Liver (tissue), 3 donors: ENCODE measurements around the gene UBA6.

Experiments
- FOXA1 ChIP-seq: IDR thresholded peaks from 2 replicates; pipeline ENCODE4 v1.6.1; 2016; ENCODE audit warnings: antibody characterized with exemption
- GABPA ChIP-seq, 2 donors: IDR thresholded peaks in 1 of 2; conservative IDR thresholded peaks in 1 of 2; 2 replicates each; pipeline ENCODE4 v1.6.1; 2016; ENCODE audit warnings: antibody characterized with exemption in 2 of 2, mild to moderate bottlenecking in 1 of 2, moderate library complexity in 1 of 2
- HNF4G ChIP-seq: IDR thresholded peaks from 2 replicates; pipeline ENCODE4 v1.6.1; 2016; ENCODE audit warnings: antibody characterized with exemption
- JUND ChIP-seq, 2 donors: IDR thresholded peaks; 2 replicates each; pipeline ENCODE4 v1.6.1; 2016; ENCODE audit warnings: antibody characterized with exemption in 2 of 2
- RAD21 ChIP-seq, 2 donors: IDR thresholded peaks; 2 replicates each; pipeline ENCODE4 v1.6.1; 2016; ENCODE audit warnings: antibody characterized with exemption in 2 of 2, mild to moderate bottlenecking in 2 of 2
- SP1 ChIP-seq: IDR thresholded peaks from 2 replicates; pipeline ENCODE4 v1.6.1; 2018; ENCODE audit warnings: antibody characterized with exemption, mild to moderate bottlenecking
- TAF1 ChIP-seq: conservative IDR thresholded peaks from 2 replicates; pipeline ENCODE4 v1.6.1; 2016; ENCODE audit warnings: antibody characterized with exemption, mild to moderate bottlenecking
- YY1 ChIP-seq: IDR thresholded peaks from 2 replicates; pipeline ENCODE4 v1.6.1; 2016; ENCODE audit warnings: antibody characterized with exemption, mild to moderate bottlenecking
- TF ChIP-seq, protein P1 (sequence below): IDR thresholded peaks from 2 replicates; pipeline ENCODE4 v1.6.1; 2016; ENCODE audit warnings: antibody characterized with exemption
- TF ChIP-seq, protein P2 (sequence below): fragments of 150-350 bp; IDR thresholded peaks from 2 replicates; pipeline ENCODE4 v1.5.1; 2017; ENCODE audit warnings: improper control_type of control experiment, low read depth, low read length; ENCODE audit not compliant: missing input control
- TF ChIP-seq, protein P3 (sequence below): IDR thresholded peaks from 2 replicates; pipeline ENCODE4 v1.6.1; 2016; ENCODE audit warnings: antibody characterized with exemption, mild to moderate bottlenecking
- TF ChIP-seq, protein P4 (sequence below): IDR thresholded peaks from 2 replicates; pipeline ENCODE4 v1.6.1; 2016; ENCODE audit warnings: antibody characterized with exemption
- donor health status: healthy.
- donor health status: healthy.

DNA sequence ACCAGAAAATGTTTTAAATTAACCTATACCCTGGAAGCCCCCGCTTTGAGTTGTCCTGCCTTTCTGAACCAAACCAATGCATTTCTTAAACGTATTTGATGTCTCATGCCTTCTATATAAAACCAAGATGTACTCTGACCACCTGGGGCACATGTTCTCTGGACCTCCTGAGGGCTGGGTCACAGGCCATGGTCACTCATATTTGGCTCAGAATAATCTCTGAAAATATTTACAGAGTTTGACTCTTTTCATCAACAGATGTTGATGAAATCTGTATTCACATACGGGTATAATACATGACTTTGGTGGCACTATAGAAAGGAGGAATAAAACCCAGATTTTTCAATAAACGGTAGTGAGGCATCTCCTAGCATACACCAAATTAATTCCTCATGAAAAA lies 86.8 kb downstream of the UBA6 start:
- TF ChIP-seq, protein P1, sequence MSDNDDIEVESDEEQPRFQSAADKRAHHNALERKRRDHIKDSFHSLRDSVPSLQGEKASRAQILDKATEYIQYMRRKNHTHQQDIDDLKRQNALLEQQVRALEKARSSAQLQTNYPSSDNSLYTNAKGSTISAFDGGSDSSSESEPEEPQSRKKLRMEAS, result no peak
- TF ChIP-seq, protein P2, sequence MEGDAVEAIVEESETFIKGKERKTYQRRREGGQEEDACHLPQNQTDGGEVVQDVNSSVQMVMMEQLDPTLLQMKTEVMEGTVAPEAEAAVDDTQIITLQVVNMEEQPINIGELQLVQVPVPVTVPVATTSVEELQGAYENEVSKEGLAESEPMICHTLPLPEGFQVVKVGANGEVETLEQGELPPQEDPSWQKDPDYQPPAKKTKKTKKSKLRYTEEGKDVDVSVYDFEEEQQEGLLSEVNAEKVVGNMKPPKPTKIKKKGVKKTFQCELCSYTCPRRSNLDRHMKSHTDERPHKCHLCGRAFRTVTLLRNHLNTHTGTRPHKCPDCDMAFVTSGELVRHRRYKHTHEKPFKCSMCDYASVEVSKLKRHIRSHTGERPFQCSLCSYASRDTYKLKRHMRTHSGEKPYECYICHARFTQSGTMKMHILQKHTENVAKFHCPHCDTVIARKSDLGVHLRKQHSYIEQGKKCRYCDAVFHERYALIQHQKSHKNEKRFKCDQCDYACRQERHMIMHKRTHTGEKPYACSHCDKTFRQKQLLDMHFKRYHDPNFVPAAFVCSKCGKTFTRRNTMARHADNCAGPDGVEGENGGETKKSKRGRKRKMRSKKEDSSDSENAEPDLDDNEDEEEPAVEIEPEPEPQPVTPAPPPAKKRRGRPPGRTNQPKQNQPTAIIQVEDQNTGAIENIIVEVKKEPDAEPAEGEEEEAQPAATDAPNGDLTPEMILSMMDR, result no peak
- TF ChIP-seq HNF4G (no peak), GABPA (IDR thresholded peaks at IDR 0.05 in 1 of 2, conservative IDR thresholded peaks at IDR 0.05 in 1 of 2) (no peak), YY1 (no peak), JUND (IDR thresholded peaks at IDR 0.05) (no peak), TAF1 (no peak), FOXA1 (no peak), RAD21 (IDR thresholded peaks at IDR 0.05) (no peak), SP1 (no peak)
- TF ChIP-seq, protein P3, sequence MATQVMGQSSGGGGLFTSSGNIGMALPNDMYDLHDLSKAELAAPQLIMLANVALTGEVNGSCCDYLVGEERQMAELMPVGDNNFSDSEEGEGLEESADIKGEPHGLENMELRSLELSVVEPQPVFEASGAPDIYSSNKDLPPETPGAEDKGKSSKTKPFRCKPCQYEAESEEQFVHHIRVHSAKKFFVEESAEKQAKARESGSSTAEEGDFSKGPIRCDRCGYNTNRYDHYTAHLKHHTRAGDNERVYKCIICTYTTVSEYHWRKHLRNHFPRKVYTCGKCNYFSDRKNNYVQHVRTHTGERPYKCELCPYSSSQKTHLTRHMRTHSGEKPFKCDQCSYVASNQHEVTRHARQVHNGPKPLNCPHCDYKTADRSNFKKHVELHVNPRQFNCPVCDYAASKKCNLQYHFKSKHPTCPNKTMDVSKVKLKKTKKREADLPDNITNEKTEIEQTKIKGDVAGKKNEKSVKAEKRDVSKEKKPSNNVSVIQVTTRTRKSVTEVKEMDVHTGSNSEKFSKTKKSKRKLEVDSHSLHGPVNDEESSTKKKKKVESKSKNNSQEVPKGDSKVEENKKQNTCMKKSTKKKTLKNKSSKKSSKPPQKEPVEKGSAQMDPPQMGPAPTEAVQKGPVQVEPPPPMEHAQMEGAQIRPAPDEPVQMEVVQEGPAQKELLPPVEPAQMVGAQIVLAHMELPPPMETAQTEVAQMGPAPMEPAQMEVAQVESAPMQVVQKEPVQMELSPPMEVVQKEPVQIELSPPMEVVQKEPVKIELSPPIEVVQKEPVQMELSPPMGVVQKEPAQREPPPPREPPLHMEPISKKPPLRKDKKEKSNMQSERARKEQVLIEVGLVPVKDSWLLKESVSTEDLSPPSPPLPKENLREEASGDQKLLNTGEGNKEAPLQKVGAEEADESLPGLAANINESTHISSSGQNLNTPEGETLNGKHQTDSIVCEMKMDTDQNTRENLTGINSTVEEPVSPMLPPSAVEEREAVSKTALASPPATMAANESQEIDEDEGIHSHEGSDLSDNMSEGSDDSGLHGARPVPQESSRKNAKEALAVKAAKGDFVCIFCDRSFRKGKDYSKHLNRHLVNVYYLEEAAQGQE, result no peak
- TF ChIP-seq, protein P4, sequence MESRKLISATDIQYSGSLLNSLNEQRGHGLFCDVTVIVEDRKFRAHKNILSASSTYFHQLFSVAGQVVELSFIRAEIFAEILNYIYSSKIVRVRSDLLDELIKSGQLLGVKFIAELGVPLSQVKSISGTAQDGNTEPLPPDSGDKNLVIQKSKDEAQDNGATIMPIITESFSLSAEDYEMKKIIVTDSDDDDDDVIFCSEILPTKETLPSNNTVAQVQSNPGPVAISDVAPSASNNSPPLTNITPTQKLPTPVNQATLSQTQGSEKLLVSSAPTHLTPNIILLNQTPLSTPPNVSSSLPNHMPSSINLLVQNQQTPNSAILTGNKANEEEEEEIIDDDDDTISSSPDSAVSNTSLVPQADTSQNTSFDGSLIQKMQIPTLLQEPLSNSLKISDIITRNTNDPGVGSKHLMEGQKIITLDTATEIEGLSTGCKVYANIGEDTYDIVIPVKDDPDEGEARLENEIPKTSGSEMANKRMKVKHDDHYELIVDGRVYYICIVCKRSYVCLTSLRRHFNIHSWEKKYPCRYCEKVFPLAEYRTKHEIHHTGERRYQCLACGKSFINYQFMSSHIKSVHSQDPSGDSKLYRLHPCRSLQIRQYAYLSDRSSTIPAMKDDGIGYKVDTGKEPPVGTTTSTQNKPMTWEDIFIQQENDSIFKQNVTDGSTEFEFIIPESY, result no peak
